HCT116 (cell line): ENCODE data around the gene IBA57.

Source experiments
- JUND ChIP-seq: IDR thresholded peaks from 2 replicates; pipeline ENCODE4 v1.6.1; 2012
- POLR2A ChIP-seq: IDR thresholded peaks from 2 replicates; pipeline ENCODE4 v1.7.0; 2011; ENCODE audit warnings: borderline replicate concordance; ENCODE audit not compliant: insufficient read depth, insufficient read length; ENCODE audit errors: extremely low read depth
- POLR2AphosphoS5 ChIP-seq: IDR thresholded peaks from 2 replicates; pipeline ENCODE4 v1.6.1; 2011; ENCODE audit warnings: mild to moderate bottlenecking, low read depth, low read length, moderate library complexity
- TF ChIP-seq, protein P1 (sequence below), 3 experiments: fragments of 200-600 bp in 1 of 3; sonication (generic) in 1 of 3; IDR thresholded peaks in 2 of 3; conservative IDR thresholded peaks in 1 of 3; 2 replicates each; pipeline ENCODE4 v1.5.1; 2012 to 2017; ENCODE audit warnings: low read depth in 2 of 3, low read length in 2 of 3, antibody characterized with exemption in 1 of 3, borderline replicate concordance in 1 of 3, control low read depth in 1 of 3, mild to moderate bottlenecking in 1 of 3, mixed read lengths in 1 of 3, mixed run types in 1 of 3, moderate library complexity in 1 of 3; ENCODE audit not compliant: insufficient read depth in 1 of 3

GRCh38 chr1:228154670-228155571 lies 10.7 kb upstream of the IBA57 start:
- TF ChIP-seq, protein P1, sequence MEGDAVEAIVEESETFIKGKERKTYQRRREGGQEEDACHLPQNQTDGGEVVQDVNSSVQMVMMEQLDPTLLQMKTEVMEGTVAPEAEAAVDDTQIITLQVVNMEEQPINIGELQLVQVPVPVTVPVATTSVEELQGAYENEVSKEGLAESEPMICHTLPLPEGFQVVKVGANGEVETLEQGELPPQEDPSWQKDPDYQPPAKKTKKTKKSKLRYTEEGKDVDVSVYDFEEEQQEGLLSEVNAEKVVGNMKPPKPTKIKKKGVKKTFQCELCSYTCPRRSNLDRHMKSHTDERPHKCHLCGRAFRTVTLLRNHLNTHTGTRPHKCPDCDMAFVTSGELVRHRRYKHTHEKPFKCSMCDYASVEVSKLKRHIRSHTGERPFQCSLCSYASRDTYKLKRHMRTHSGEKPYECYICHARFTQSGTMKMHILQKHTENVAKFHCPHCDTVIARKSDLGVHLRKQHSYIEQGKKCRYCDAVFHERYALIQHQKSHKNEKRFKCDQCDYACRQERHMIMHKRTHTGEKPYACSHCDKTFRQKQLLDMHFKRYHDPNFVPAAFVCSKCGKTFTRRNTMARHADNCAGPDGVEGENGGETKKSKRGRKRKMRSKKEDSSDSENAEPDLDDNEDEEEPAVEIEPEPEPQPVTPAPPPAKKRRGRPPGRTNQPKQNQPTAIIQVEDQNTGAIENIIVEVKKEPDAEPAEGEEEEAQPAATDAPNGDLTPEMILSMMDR (IDR thresholded peaks at IDR 0.05 in 2 of 3, conservative IDR thresholded peaks at IDR 0.05 in 1 of 3; ENCODE audit: borderline replicate concordance in 1 of 3, insufficient read depth in 1 of 3, low read depth in 2 of 3, low read length in 2 of 3) = no peak
- TF ChIP-seq POLR2A = no peak
- TF ChIP-seq JUND = no peak
- no peak for TF ChIP-seq POLR2AphosphoS5
